ENCODE results near the gene MYL12A.

DNA sequence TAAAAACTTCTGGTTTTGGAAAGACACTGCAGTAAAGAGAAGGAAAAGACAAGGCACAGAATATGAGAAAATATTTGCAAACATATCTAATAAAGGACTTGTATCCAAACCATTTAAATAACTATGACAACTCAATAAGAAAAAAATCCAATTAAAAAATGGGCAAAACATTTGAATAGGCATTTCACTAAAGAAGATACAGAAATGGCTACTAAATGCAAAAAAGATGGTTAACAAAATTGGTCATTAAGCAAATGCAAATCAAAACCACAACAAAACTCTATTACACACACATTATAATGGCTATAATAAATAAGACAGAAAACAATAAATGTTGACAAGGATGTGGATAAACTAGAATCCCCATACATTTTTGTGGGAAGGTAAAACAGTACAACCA, 42.4 kb upstream of the MYL12A start:
- TF ChIP-seq YY1 (IDR thresholded peaks at IDR 0.05; ENCODE audit: insufficient read depth, insufficient replicate concordance, low read depth, low read length), result no peak
- TF ChIP-seq NFE2L1 (CRISPR knock-in tag; IDR thresholded peaks at IDR 0.05; ENCODE audit: borderline replicate concordance), result no peak
- no peak for TF ChIP-seq GATAD2A (CRISPR knock-in tag; IDR thresholded peaks at IDR 0.05)
